Ishikawa (cell line): ENCODE results near the gene PAM.

ENCODE experiments used
- CEBPB ChIP-seq: IDR thresholded peaks from 2 replicates; pipeline ENCODE4 v1.6.1; 2012
- CREB1 ChIP-seq: IDR thresholded peaks from 2 replicates; pipeline ENCODE4 v1.6.1; 2012; ENCODE audit warnings: low read depth
- EGR1 ChIP-seq: IDR thresholded peaks from 2 replicates; pipeline ENCODE4 v1.6.1; 2012
- EP300 ChIP-seq: IDR thresholded peaks from 2 replicates; pipeline ENCODE4 v1.6.1; 2012; ENCODE audit warnings: borderline replicate concordance
- FOXM1 ChIP-seq: IDR thresholded peaks from 2 replicates; pipeline ENCODE4 v1.6.1; 2012; ENCODE audit warnings: low read depth, borderline replicate concordance
- MAX ChIP-seq: IDR thresholded peaks from 2 replicates; pipeline ENCODE4 v1.6.1; 2012
- NFIC ChIP-seq: IDR thresholded peaks from 2 replicates; pipeline ENCODE4 v1.6.1; 2012
- RAD21 ChIP-seq: IDR thresholded peaks from 2 replicates; pipeline ENCODE4 v1.6.1; 2012; ENCODE audit warnings: low read depth
- TAF1 ChIP-seq: IDR thresholded peaks from 2 replicates; pipeline ENCODE4 v1.6.1; 2012; ENCODE audit warnings: low read depth, mild to moderate bottlenecking
- TCF12 ChIP-seq: IDR thresholded peaks from 2 replicates; pipeline ENCODE4 v1.6.1; 2012; ENCODE audit warnings: low read depth
- TEAD4 ChIP-seq: IDR thresholded peaks from 2 replicates; pipeline ENCODE4 v1.6.1; 2012
- USF1 ChIP-seq: IDR thresholded peaks from 2 replicates; pipeline ENCODE4 v1.6.1; 2012
- YY1 ChIP-seq: IDR thresholded peaks from 2 replicates; pipeline ENCODE4 v1.6.1; 2012; ENCODE audit warnings: low read depth
- ZBTB7A ChIP-seq: IDR thresholded peaks from 2 replicates; pipeline ENCODE4 v1.6.1; 2012; ENCODE audit warnings: low read depth
- TF ChIP-seq, protein P1 (sequence below): IDR thresholded peaks from 2 replicates; pipeline ENCODE4 v1.6.1; 2012; ENCODE audit warnings: low read depth, mild to moderate bottlenecking

The PAM gene

DNA sequence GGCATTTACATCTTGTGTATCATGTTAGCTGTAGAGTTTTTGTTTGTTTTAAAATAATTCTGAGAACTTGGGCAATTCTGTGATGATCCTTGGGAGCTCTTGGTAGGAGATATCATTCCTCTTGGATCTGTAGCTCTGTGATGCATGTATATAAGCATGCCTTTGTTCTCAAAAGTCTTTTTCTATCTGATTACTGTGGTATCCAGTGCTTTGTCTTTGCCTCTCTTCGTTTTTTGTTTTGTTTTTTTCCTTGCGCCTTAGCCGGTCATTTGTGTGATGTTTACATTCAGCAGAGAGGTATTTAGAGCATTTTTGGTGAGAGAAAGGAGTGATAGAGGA lies 110.0 kb downstream of the PAM start:
- TF ChIP-seq RAD21 (no peak), MAX (no peak), ZBTB7A (no peak), USF1 (no peak), NFIC (no peak), YY1 (no peak), EGR1 (no peak), CEBPB (no peak), FOXM1 (no peak), TCF12 (no peak)
- TF ChIP-seq, protein P1, sequence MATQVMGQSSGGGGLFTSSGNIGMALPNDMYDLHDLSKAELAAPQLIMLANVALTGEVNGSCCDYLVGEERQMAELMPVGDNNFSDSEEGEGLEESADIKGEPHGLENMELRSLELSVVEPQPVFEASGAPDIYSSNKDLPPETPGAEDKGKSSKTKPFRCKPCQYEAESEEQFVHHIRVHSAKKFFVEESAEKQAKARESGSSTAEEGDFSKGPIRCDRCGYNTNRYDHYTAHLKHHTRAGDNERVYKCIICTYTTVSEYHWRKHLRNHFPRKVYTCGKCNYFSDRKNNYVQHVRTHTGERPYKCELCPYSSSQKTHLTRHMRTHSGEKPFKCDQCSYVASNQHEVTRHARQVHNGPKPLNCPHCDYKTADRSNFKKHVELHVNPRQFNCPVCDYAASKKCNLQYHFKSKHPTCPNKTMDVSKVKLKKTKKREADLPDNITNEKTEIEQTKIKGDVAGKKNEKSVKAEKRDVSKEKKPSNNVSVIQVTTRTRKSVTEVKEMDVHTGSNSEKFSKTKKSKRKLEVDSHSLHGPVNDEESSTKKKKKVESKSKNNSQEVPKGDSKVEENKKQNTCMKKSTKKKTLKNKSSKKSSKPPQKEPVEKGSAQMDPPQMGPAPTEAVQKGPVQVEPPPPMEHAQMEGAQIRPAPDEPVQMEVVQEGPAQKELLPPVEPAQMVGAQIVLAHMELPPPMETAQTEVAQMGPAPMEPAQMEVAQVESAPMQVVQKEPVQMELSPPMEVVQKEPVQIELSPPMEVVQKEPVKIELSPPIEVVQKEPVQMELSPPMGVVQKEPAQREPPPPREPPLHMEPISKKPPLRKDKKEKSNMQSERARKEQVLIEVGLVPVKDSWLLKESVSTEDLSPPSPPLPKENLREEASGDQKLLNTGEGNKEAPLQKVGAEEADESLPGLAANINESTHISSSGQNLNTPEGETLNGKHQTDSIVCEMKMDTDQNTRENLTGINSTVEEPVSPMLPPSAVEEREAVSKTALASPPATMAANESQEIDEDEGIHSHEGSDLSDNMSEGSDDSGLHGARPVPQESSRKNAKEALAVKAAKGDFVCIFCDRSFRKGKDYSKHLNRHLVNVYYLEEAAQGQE: no peak

GRCh38 chr5:102865510-102866236 lies 110.6 kb downstream of the PAM start:
- TF ChIP-seq ZBTB7A (peak; percentile 60), USF1 (0 out of 2 replicates have a peak, but pooled peaks have one; percentile 9), FOXM1 (no peak), EP300 (no peak)

DNA sequence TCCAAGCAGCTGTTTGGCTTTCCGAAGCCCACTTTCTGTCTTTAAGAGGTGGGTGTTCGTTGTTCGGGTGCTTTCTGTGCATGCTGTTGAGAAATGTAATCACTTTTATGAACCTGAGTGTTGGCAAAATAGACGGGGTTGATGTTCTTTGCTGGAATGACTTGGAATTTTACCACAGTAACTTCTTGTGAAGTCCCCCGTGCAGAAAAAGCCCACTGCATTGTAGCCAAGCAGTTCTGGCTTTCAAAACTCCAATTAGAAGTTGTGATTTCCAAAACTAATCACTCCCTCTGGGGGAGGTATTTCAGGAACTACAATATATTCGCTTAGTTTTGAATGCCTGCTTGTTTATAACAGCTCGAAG lies 111.1 kb downstream of the PAM start:
- TF ChIP-seq NFIC (no peak), FOXM1 (no peak), ZBTB7A (no peak), TEAD4 (peak; percentile 8; the same call in 1 of the 2 replicates), EGR1 (no peak)
- TF ChIP-seq, protein P1: no peak

- TF ChIP-seq TAF1 (no peak), CREB1 (no peak), USF1 (no peak), FOXM1 (no peak), TCF12 (no peak), EP300 (no peak), EGR1 (no peak), YY1 (no peak), TEAD4 (no peak), CEBPB (no peak)
- TF ChIP-seq, protein P1: no peak
Measured at GRCh38 chr5:102867992-102868662, 113.0 kb downstream of the PAM start.
